ENCODE results near the gene HCST. TPM values are rescaled to one million over a fixed set of nuclear protein-coding genes. Genes with fewer than 3 reads are reported as not detected.

HCST gene
- total and polyA plus RNA-seq, 2 donors from 2014 or later: 10.6 to 16.7 TPM

DNA sequence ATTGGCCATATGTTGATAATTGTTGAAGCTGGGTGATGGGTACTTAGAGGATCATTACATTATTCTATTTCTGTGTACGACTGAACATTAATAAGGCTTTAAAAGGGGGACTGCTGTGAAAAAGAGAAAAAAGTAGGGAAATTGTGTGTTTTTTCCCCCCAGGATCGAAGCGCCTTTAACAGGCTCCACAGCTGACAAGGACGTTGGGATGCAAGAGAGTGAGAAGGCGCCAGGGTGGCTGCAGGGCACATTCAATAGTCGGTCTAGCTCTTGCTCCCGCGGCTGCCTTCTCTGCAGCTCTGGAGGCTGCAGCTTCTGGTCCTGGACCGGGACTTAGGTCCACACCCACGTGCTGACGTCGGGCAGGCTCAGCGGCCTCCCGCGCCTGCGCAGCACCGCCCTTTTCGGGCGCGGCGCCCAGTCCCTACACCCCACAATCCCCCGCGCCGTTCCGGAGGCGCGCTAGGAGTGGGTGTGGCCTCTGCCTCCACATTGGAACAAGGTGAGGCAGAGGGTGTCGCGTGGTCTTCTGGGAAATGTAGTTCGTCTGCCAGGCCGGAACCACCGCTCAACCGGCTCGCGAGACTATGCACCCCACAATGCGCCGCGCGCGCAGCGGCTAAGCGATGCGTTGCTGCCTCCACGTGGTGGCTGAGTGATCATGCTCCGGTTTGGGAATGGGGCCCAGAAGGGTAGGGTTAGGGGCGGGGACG lies 29.0 kb downstream of the HCST start:
- peak; percentile 95 for FAIRE-seq
- H3K27ac ChIP-seq (ENCODE audit: low read depth in 2 of 2, low read length in 2 of 2): peak overlapping the region in 1 of 2 donors; percentile 41

DNA sequence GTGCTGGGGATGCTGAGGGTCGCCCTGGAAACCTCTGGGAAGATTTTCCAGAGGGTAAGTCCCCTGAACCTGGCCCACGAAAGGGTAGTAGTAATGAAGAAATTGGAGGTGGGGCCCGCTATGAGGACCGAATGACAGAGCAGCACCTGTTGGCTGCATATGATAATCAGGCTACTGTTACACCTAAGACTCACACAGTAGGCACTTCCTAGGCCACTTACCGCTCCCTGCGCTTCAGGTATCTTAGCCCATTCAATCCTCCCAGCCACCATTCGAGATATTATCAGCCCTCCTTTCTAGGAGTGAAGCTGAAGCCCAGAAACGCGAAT lies 29.5 kb downstream of the HCST start:
- Histone ChIP-seq H3K36me3 (ENCODE audit: control insufficient read depth in 2 of 3, insufficient read depth in 3 of 3, low read length in 3 of 3) (no peaks in the 10 kb centered on the region), H3K4me1 (ENCODE audit: control insufficient read depth in 2 of 3, insufficient read depth in 2 of 3, low read depth in 1 of 3, low read length in 3 of 3) (peaks cover 3 to 11% (median 5%) of the 10 kb centered on the region in 3 donors), H3K27ac (ENCODE audit: low read depth in 2 of 2, low read length in 2 of 2) (no peak overlapping the region), H3K4me3 (ENCODE audit: low read length in 3 of 3) (no peak overlapping the region), H3K9ac (ENCODE audit: low read length in 3 of 3) (no peak overlapping the region), H3K9me3 (ENCODE audit: control insufficient read depth in 2 of 3, insufficient read depth in 1 of 3, low read length in 3 of 3) (no peaks in the 10 kb centered on the region), H3K27me3 (ENCODE audit: control insufficient read depth, insufficient read depth, low read length) (no peaks in the 10 kb centered on the region)
- TF ChIP-seq, protein P1, sequence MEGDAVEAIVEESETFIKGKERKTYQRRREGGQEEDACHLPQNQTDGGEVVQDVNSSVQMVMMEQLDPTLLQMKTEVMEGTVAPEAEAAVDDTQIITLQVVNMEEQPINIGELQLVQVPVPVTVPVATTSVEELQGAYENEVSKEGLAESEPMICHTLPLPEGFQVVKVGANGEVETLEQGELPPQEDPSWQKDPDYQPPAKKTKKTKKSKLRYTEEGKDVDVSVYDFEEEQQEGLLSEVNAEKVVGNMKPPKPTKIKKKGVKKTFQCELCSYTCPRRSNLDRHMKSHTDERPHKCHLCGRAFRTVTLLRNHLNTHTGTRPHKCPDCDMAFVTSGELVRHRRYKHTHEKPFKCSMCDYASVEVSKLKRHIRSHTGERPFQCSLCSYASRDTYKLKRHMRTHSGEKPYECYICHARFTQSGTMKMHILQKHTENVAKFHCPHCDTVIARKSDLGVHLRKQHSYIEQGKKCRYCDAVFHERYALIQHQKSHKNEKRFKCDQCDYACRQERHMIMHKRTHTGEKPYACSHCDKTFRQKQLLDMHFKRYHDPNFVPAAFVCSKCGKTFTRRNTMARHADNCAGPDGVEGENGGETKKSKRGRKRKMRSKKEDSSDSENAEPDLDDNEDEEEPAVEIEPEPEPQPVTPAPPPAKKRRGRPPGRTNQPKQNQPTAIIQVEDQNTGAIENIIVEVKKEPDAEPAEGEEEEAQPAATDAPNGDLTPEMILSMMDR (IDR thresholded peaks at IDR 0.05; ENCODE audit: borderline replicate concordance, extremely low read depth, insufficient read depth): no peak
- DNase-seq: no peak
- FAIRE-seq: no peak
- intact Hi-C loops (cut with DNase I): loop anchor here (5.0 kb wide), 1 partner anchor 50 kb away; no protein-coding TSS in a partner anchor

More for the DNA sequence above, 29.0 kb downstream of the HCST start:
- peak; percentile 100 for DNase-seq
- peak overlapping the region in 1 of 3 donors; percentile 17 for H3K9ac ChIP-seq (ENCODE audit: low read length in 3 of 3)
- H3K9me3 ChIP-seq (ENCODE audit: control insufficient read depth in 2 of 3, insufficient read depth in 1 of 3, low read length in 3 of 3): no peaks in the 10 kb centered on the region
- intact Hi-C loops (cut with DNase I): loop anchor here (5.0 kb wide), 1 partner anchor 49 kb away; no protein-coding TSS in a partner anchor
- no peaks in the 10 kb centered on the region for H3K27me3 ChIP-seq (ENCODE audit: control insufficient read depth, insufficient read depth, low read length)
- no peaks in the 10 kb centered on the region for H3K36me3 ChIP-seq (ENCODE audit: control insufficient read depth in 2 of 3, insufficient read depth in 3 of 3, low read length in 3 of 3)
- TF ChIP-seq, protein P1 (IDR thresholded peaks at IDR 0.05; ENCODE audit: borderline replicate concordance, extremely low read depth, insufficient read depth): peak; percentile 94
- peaks cover 3 to 9% (median 4%) of the 10 kb centered on the region in 3 donors for H3K4me1 ChIP-seq (ENCODE audit: control insufficient read depth in 2 of 3, insufficient read depth in 2 of 3, low read depth in 1 of 3, low read length in 3 of 3)
- H3K4me3 ChIP-seq (ENCODE audit: low read length in 3 of 3): peak overlapping the region; percentile 35 to 45 (median 36)

GRCh38 chr19:35932291-35932936 lies 30.1 kb downstream of the HCST start:
- H3K4me3 ChIP-seq (ENCODE audit: low read length in 3 of 3): no peak overlapping the region
- intact Hi-C loops (cut with DNase I): loop anchor here (5.0 kb wide), 1 partner anchor 50 kb away; no protein-coding TSS in a partner anchor
- H3K9me3 ChIP-seq (ENCODE audit: control insufficient read depth in 2 of 3, insufficient read depth in 1 of 3, low read length in 3 of 3): no peaks in the 10 kb centered on the region
- no peaks in the 10 kb centered on the region for H3K27me3 ChIP-seq (ENCODE audit: control insufficient read depth, insufficient read depth, low read length)
- TF ChIP-seq, protein P1 (IDR thresholded peaks at IDR 0.05; ENCODE audit: borderline replicate concordance, extremely low read depth, insufficient read depth): no peak
- no peak overlapping the region for H3K27ac ChIP-seq (ENCODE audit: low read depth in 2 of 2, low read length in 2 of 2)
- FAIRE-seq (no peak), DNase-seq (peak in 1 of 5 donors; percentile 29)
- H3K9ac ChIP-seq (ENCODE audit: low read length in 3 of 3): no peak overlapping the region
- no peaks in the 10 kb centered on the region for H3K36me3 ChIP-seq (ENCODE audit: control insufficient read depth in 2 of 3, insufficient read depth in 3 of 3, low read length in 3 of 3)
- H3K4me1 ChIP-seq (ENCODE audit: control insufficient read depth in 2 of 3, insufficient read depth in 2 of 3, low read depth in 1 of 3, low read length in 3 of 3): peaks cover 3 to 17% (median 11%) of the 10 kb centered on the region in 3 donors

Measured in kidney (tissue), 14 donors.